ENCODE results near the gene SND1.

SND1 gene

GRCh38 chr7:127652333-127653248 lies 597 bp downstream of the SND1 start:
- peak; percentile 38 for DNase-seq (ENCODE audit: low read depth)
- TF ChIP-seq, protein P1, sequence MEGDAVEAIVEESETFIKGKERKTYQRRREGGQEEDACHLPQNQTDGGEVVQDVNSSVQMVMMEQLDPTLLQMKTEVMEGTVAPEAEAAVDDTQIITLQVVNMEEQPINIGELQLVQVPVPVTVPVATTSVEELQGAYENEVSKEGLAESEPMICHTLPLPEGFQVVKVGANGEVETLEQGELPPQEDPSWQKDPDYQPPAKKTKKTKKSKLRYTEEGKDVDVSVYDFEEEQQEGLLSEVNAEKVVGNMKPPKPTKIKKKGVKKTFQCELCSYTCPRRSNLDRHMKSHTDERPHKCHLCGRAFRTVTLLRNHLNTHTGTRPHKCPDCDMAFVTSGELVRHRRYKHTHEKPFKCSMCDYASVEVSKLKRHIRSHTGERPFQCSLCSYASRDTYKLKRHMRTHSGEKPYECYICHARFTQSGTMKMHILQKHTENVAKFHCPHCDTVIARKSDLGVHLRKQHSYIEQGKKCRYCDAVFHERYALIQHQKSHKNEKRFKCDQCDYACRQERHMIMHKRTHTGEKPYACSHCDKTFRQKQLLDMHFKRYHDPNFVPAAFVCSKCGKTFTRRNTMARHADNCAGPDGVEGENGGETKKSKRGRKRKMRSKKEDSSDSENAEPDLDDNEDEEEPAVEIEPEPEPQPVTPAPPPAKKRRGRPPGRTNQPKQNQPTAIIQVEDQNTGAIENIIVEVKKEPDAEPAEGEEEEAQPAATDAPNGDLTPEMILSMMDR (IDR thresholded peaks at IDR 0.05; ENCODE audit: low read length, missing control alignments): no peak
- peak overlapping the region; percentile 66 for H3K4me3 ChIP-seq (replicated peaks; ENCODE audit: low read depth, low read length)

GRCh38 chr7:127653396-127653795 lies 1.4 kb downstream of the SND1 start:
- peak overlapping the region; percentile 66 for H3K4me3 ChIP-seq (replicated peaks; ENCODE audit: low read depth, low read length)
- TF ChIP-seq, protein P1 (IDR thresholded peaks at IDR 0.05; ENCODE audit: low read length, missing control alignments): no peak
- DNase-seq (ENCODE audit: low read depth): no peak

DNA sequence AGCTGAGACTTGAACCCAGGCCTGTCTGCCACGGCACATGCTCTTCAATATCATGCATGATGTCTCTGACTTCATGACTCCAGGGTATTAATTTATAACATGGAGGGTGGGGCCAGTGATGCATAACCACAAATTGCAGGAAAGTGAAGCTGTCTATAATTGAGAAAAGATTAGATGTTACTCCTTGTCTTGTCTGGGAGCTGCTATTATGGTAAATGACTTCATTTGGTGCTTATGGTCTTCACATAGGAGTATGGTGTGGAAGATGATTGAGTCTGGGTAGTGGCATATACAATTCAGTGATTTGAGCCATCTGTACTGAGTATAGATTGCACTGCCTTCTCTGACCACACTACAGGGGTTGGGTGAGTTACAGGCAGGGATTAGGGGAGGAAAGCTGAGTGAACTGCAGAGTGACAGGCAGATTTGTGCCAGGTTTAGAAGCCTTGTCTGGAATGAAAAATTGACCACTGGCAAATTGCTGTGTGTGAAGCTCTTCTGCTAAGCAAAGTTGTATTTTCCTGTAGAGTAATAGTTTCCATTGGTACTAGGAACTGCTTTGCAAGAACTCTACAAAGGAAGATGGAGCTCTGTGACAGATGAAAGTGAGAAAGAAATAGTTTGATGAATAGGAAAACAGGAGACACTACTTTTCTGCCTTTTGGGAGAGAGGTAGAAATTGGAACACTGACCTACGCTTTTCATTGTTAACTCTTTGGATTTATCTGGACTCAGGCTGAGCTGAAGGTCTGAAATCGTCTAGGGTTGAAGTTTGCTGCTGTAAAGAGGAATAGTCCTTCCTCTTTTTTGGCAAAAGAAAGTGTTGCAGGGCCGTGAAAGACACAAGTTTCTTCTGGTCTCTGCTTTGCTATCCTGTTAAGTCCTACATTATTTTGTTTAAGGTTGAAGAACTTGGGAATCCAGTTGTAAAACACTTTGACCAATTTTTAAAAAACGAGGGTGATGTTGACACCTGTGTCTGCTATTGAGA lies 2.7 kb downstream of the SND1 start:
- no peak for DNase-seq (ENCODE audit: low read depth)
- peak overlapping the region; percentile 66 for H3K4me3 ChIP-seq (replicated peaks; ENCODE audit: low read depth, low read length)
- TF ChIP-seq, protein P1 (IDR thresholded peaks at IDR 0.05; ENCODE audit: low read length, missing control alignments): no peak

DNA sequence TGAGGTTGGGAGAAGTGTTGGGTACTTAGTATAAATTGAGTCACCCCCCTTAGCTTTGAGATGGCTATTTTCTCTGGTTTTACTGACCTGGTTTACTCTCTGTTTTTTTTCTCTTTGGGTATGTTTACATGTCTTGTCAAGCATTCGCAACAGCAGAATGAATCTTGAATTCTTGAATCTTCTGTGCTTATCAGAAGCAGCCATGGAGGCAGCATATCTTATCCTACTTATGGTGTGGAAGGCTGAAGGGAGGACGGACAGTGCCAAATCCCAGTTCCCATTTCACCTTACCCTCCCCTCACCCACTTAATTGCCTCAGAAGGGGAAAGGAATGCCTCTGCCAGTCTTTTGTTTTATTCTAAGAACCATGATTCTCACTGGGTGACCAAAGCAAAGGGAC lies 3.7 kb downstream of the SND1 start:
- no peak for DNase-seq (ENCODE audit: low read depth)
- TF ChIP-seq, protein P1 (IDR thresholded peaks at IDR 0.05; ENCODE audit: low read length, missing control alignments): no peak
- H3K4me3 ChIP-seq (replicated peaks; ENCODE audit: low read depth, low read length): no peak overlapping the region

DNA sequence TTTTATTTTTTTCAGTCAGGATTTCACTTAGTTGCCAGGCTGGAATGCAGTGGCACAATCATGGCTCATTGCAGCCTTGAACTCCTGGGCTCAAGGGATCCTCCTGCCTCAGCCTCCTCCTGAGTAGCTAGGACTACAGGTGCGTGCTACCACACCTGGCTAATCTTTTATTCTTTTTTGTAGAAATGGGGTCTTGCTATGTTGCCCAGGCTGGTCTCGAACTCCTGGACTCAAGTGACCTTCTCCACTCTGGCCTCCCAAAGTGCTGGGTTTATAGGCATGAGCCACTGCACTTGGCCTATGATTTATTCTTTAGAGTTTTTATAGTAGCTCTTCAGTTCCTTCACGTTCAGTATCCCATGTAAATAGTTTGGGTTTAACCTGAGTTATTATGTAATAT lies 5.5 kb downstream of the SND1 start:
- no peak for DNase-seq (ENCODE audit: low read depth)
- TF ChIP-seq, protein P1 (IDR thresholded peaks at IDR 0.05; ENCODE audit: low read length, missing control alignments): no peak

DNA sequence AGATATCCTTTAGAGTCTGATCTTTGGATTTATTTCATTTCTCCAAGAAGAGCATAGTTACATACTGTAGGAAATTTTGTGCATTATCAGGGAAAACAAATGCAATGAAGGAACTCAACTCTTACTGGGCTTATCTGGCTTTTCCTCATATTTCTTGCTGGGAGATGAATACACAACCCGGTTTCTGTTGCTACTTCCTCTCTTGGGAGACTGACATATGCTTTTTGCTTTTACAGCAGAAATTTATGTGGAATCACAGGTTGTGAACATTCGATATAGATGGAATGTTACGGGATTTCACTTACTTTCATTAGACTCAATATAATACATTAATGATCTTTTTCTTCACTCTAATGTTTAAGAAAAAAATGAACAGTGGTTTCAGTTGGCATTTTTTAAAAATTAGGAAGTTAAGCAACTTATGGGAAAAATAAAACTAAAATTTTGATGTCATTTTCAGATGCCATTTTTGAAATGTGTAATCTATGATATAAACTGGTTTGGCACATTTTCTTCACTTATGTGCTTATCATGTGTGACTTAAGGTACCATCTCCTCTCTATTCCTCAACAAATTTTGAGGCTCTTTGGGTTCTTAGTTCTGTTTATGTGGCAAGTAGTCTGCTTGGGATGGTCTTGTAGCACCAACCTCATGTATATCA lies 7.1 kb downstream of the SND1 start:
- DNase-seq (ENCODE audit: low read depth): no peak
- TF ChIP-seq, protein P1 (IDR thresholded peaks at IDR 0.05; ENCODE audit: low read length, missing control alignments): no peak
- no peak overlapping the region for H3K4me3 ChIP-seq (replicated peaks; ENCODE audit: low read depth, low read length)

More for the DNA sequence above, 5.5 kb downstream of the SND1 start:
- no peak overlapping the region for H3K4me3 ChIP-seq (replicated peaks; ENCODE audit: low read depth, low read length)
